Esophagus squamous epithelium (tissue), 4 donors: Measurements from ENCODE around the gene AP4M1.

Source experiments
- POLR2A ChIP-seq, 4 donors: fragments of 450-650 bp; IDR thresholded peaks; one replicate each; pipeline ENCODE4 v1.6.1; 2017; ENCODE audit warnings: antibody characterized with exemption in 4 of 4, mild to moderate bottlenecking in 4 of 4, moderate library complexity in 3 of 4
- TF ChIP-seq, protein P1 (sequence below), 6 experiments: fragments of 450-650 bp in 4 of 6; fragments of 200-600 bp in 2 of 6; sonication (generic) in 2 of 6; IDR thresholded peaks; one replicate each; pipeline ENCODE4 v1.5.1; 2016 to 2019; ENCODE audit warnings: antibody characterized with exemption in 6 of 6, mild to moderate bottlenecking in 4 of 6, moderate library complexity in 4 of 6

GRCh38 chr7:100098913-100099312 is 2.5 kb upstream of the AP4M1 start:
- TF ChIP-seq POLR2A (IDR thresholded peaks at IDR 0.05) = no peak
- TF ChIP-seq, protein P1, sequence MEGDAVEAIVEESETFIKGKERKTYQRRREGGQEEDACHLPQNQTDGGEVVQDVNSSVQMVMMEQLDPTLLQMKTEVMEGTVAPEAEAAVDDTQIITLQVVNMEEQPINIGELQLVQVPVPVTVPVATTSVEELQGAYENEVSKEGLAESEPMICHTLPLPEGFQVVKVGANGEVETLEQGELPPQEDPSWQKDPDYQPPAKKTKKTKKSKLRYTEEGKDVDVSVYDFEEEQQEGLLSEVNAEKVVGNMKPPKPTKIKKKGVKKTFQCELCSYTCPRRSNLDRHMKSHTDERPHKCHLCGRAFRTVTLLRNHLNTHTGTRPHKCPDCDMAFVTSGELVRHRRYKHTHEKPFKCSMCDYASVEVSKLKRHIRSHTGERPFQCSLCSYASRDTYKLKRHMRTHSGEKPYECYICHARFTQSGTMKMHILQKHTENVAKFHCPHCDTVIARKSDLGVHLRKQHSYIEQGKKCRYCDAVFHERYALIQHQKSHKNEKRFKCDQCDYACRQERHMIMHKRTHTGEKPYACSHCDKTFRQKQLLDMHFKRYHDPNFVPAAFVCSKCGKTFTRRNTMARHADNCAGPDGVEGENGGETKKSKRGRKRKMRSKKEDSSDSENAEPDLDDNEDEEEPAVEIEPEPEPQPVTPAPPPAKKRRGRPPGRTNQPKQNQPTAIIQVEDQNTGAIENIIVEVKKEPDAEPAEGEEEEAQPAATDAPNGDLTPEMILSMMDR (IDR thresholded peaks at IDR 0.05) = no peak
